Measurements from ENCODE around the gene SOX1.

Gene SOX1

DNA sequence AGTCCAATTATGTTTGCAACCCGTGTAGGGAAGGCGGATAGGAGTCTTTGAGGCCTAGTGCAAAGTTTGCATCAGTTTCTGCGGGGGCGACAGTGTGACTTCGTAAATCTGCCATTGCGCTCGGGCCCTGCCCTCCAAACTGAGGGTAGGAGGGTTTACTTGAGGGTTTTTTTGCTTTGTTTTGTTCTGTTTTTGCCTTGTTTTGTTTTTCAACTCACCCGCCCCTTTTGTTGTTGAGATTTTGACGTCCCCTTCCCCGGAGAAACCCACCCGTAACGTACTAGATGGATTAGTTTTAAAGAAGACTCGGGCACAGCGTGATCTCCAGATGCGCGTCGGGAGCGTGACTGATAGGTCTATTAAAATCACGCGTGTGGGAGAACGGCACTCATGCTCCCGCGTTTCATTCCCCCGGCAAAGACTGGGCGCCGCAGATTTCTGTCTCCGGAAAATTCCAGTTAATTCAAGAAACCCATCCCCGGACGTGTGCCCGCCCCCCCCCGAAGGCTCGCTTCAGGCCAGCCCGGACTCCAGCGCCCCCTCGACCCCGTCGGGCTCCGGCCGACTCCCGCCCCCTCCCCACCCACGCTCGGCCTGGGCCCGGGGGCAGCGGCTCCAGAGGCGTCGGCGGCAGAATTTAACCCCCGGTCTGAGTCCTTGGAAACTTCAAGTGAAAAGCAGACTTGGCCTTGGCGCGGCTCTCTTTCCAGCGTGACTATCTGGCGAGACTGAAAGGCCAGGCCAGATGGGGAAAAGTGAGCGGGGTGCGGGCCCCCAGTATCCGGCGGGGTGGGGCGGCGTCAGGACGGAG lies 5.0 kb downstream of the SOX1 start:
- Mint-ChIP-seq H3K27ac (no peak overlapping the region), H3K4me1 (ENCODE audit: low read depth in 2 of 2) (no peaks in the 10 kb centered on the region), H3K36me3 (ENCODE audit: insufficient read depth) (peaks cover 3% of the 10 kb centered on the region), H3K9me3 (no peaks in the 10 kb centered on the region), H3K4me3 (no peak overlapping the region), H3K27me3 (peaks cover 64 to 72% of the 10 kb centered on the region in 2 donors)
- no peak for DNase-seq
- no peak for ATAC-seq (replicated peaks)

DNA sequence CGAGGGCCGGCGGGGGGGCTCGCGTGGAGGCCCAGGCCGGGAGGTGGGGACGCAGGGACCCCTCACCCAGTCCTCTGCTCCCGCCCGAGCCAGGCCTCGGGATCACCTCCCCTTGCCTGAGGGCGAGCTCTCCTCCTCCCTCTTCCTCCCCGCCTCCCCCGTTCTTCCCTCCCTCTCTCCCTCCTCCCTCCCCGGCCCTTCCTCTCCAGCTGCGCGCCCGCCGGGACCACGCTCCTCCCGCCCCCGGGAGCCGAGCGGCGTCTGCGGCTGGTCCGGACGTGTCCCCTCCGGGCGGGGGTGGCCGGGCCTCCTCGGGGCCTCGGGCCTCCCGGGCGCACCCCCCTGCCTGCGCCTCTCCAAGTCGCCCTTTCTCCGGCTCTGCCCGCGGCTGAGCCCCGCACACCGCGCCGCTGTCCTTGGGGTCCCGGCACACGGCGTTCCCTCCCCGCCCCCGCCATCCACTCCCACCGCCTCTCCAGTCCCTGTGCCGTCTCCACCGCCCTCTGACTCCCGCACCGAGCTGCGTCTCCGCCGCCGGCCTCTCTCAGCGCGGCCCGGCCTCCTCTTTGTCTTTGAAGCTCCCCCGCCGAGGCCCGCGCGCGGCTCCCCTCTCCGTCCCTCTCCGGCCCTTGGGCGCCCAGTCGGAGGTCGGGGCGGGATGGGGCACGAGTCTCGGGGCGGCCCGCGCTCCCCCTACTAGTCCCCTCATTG lies 5.7 kb downstream of the SOX1 start:
- no peak overlapping the region for H3K4me3 Mint-ChIP-seq
- no peak overlapping the region for H3K27ac Mint-ChIP-seq
- peaks cover 3% of the 10 kb centered on the region for H3K36me3 Mint-ChIP-seq (ENCODE audit: insufficient read depth)
- no peaks in the 10 kb centered on the region for H3K9me3 Mint-ChIP-seq
- H3K27me3 Mint-ChIP-seq, result peaks cover 66 to 72% of the 10 kb centered on the region in 2 donors
- ATAC-seq (replicated peaks) (no peak), DNase-seq (no peak)
- no peaks in the 10 kb centered on the region for H3K4me1 Mint-ChIP-seq (ENCODE audit: low read depth in 2 of 2)

DNA sequence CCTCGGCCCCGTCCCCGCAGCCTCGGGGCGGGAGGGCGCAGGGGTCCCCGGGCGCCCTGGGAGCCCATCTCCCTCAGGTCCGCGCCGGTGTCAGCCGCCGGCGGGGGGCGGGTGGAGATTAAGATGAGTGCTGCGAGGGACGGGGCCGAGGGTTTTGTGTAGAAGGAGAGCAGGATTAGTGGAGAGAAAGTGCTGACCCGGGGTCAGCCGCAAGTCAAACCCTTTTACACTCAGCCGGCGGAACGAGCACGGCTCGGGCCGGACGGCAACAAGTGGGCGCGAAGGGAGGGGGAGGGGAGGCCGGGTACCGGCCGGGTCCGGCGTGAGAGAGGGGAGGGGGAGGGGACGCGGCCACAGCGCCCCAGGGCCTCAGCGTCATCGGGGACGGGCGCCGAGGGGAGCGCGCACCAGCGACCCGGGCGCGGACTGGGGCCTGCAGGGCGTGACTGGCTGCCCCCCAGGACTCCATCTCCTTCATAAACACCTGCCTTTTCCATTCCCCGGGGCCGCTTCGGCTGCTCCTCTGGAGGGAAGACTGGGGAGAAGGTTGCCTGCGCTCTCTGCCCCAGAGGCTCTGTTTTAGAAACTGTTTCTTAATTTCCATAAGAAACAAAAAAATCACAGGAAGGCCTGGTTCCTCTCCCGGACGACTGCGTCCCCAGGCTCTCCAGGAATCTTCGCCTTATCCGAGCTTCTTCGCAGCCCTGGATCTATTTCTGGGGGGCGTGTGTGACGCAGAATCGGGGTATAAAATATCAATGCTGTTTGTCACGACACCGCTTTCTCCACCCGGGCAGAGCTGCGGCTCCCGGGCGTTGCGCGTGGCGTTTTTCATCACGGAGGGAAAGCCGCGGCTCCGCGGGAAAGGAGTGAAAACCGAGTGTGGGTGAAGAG lies 6.5 kb downstream of the SOX1 start:
- no peak for DNase-seq
- Mint-ChIP-seq H3K27ac (no peak overlapping the region), H3K9me3 (no peaks in the 10 kb centered on the region), H3K4me1 (ENCODE audit: low read depth in 2 of 2) (no peaks in the 10 kb centered on the region), H3K4me3 (no peak overlapping the region), H3K36me3 (ENCODE audit: insufficient read depth) (peaks cover 3% of the 10 kb centered on the region), H3K27me3 (peaks cover 66 to 72% of the 10 kb centered on the region in 2 donors)
- ATAC-seq (replicated peaks), result no peak

DNA sequence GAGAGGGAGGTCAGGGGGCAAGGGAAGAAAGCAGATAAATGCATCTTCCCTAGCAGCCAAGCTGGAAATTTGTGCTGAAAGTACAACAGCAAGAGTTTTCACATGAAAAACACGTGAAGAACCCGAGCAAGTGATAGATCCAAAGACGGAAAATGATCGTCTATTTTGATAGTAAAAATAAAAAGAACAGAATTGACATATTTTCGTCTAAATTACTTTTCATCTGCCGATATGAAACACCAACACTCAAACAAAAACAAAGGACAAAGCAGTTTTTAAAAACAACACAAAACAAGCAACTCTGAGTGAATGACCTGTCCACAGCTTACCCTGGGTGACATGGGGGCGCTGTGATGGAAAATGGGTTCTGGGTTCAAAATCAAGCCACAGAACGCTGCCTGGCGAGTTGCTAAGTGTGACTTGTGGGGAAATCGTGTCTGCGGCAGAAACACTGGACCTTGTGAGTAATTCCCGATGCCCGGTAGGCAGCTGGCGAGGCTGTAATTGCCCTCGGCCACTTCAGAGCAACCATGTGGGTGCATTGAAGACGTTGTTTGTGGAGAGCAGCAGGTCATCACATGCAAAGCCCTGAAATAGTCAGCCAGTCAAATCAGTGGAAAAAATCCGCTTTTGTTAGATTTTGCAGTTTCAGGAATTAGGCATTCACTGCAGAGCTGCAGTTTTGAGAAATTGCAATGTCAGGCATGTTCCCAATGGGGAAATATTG lies 7.4 kb downstream of the SOX1 start:
- H3K4me1 Mint-ChIP-seq (ENCODE audit: low read depth in 2 of 2), result no peaks in the 10 kb centered on the region
- H3K27me3 Mint-ChIP-seq, result peaks cover 61 to 67% of the 10 kb centered on the region in 2 donors
- no peaks in the 10 kb centered on the region for H3K9me3 Mint-ChIP-seq
- no peak overlapping the region for H3K4me3 Mint-ChIP-seq
- no peak for ATAC-seq (replicated peaks)
- no peak for DNase-seq
- no peak overlapping the region for H3K27ac Mint-ChIP-seq
- H3K36me3 Mint-ChIP-seq (ENCODE audit: insufficient read depth), result peaks cover 3% of the 10 kb centered on the region

DNA sequence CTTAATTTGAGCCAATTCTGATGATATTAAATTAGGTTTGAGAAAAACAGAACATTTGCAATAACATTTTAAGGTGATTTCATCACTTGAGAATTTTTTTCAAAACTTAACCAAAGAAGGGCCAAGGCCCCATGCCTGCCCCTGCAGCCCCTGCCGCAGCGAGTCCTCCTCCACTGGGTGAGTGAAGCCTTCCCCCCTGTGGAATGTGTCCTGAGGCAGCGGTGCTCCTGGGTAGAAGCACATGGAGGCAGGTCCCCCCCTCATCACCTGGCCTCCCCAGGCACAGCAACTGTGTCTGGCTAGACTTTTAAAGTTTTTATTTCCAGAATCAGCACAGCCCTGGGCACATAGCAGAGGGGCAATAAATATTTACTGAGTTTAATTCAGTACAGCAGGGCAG lies 10.8 kb downstream of the SOX1 start:
- H3K4me1 Mint-ChIP-seq (ENCODE audit: low read depth in 2 of 2), result no peaks in the 10 kb centered on the region
- peaks cover 38 to 40% of the 10 kb centered on the region in 2 donors for H3K27me3 Mint-ChIP-seq
- peaks cover 3% of the 10 kb centered on the region for H3K36me3 Mint-ChIP-seq (ENCODE audit: insufficient read depth)
- H3K9me3 Mint-ChIP-seq, result no peaks in the 10 kb centered on the region
- no peak overlapping the region for H3K27ac Mint-ChIP-seq
- no peak for DNase-seq
- no peak for ATAC-seq (replicated peaks)
- H3K4me3 Mint-ChIP-seq, result no peak overlapping the region

DNA sequence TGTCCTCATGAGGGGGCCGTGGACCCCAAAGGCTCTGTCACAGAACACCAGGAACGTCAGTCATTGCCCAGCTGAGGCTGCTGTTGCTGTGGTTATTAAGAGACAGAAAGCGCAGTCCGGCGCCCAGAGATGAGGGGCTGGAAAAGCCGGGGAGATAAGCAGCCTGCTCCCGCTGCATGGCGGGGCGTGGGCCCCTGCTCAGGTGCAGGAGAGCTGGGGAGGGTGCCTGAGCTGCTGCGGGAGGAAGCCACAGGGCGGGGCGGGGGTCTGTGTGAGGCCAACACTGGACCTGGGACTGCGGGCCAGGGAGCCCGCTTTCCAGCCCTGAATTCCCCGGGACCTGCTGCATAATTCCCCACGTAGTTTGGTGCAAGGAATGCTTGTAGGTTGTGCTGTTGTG lies 11.3 kb downstream of the SOX1 start:
- no peak for ATAC-seq (replicated peaks)
- no peaks in the 10 kb centered on the region for H3K4me1 Mint-ChIP-seq (ENCODE audit: low read depth in 2 of 2)
- no peaks in the 10 kb centered on the region for H3K9me3 Mint-ChIP-seq
- H3K27ac Mint-ChIP-seq, result no peak overlapping the region
- peaks cover 3% of the 10 kb centered on the region for H3K36me3 Mint-ChIP-seq (ENCODE audit: insufficient read depth)
- DNase-seq, result no peak
- H3K27me3 Mint-ChIP-seq, result peaks cover 37 to 40% of the 10 kb centered on the region in 2 donors
- H3K4me3 Mint-ChIP-seq, result no peak overlapping the region

DNA sequence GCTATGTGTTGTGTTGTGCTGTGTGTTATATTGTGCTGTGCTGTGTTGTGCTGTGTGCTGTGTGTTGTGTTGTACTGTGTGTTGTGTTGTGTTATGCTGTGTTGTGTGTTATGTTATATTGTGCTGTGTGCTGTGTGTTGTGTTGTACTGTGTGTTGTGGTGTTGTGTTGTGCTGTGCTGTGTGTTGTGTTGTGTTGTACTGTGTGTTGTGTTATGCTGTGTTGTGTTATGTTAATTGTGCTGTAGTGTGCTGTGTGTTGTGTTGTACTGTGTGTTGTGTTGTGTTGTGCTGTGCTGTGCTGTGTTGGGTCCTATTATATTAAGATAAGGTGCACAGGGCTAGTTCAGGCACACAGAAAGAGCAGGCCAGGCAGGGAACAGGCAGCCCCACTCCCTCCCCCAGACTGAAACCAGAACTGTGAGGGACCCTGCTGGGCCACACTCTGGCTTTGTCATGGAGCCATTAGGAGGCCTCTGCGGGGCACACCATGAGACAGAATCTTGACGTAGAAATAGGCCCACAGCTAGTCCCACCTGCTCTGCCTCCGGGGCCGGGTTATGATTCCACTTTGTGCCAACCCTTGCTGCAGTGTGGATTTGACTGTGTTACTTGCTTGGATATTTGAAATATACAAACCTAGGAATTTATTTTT lies 12.1 kb downstream of the SOX1 start:
- ATAC-seq (replicated peaks) (no peak), DNase-seq (no peak)
- peaks cover 0 to 5% of the 10 kb centered on the region in 2 donors for H3K9me3 Mint-ChIP-seq
- H3K4me1 Mint-ChIP-seq (ENCODE audit: low read depth in 2 of 2), result no peaks in the 10 kb centered on the region
- H3K27me3 Mint-ChIP-seq, result peaks cover 30 to 35% of the 10 kb centered on the region in 2 donors
- H3K36me3 Mint-ChIP-seq (ENCODE audit: insufficient read depth), result peaks cover 3% of the 10 kb centered on the region
- no peak overlapping the region for H3K27ac Mint-ChIP-seq
- H3K4me3 Mint-ChIP-seq, result no peak overlapping the region

DNA sequence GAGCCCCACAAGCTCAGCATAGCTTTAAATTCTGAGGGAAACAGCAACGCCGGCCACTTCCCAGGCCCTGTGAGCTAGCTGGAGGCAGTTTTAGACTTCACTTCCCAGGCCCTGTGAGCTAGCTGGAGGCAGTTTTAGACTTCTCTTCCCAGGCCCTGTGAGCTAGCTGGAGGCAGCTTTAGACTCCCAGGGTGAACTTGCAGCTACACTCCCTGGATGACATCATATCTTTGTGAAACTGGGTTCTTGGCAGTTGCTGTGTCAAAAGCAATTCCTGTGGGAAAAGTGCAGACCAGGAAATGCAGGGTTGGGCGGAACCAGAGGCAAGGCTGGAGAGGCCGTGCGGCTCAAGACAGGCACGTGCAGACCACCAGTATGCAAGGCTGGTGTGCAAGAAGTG lies 12.7 kb downstream of the SOX1 start:
- no peak overlapping the region for H3K27ac Mint-ChIP-seq
- peaks cover 2 to 12% of the 10 kb centered on the region in 2 donors for H3K9me3 Mint-ChIP-seq
- no peaks in the 10 kb centered on the region for H3K4me1 Mint-ChIP-seq (ENCODE audit: low read depth in 2 of 2)
- no peak overlapping the region for H3K4me3 Mint-ChIP-seq
- ATAC-seq (replicated peaks) (no peak), DNase-seq (no peak)
- H3K27me3 Mint-ChIP-seq, result peaks cover 23 to 28% of the 10 kb centered on the region in 2 donors
- H3K36me3 Mint-ChIP-seq (ENCODE audit: insufficient read depth), result no peaks in the 10 kb centered on the region

DNA sequence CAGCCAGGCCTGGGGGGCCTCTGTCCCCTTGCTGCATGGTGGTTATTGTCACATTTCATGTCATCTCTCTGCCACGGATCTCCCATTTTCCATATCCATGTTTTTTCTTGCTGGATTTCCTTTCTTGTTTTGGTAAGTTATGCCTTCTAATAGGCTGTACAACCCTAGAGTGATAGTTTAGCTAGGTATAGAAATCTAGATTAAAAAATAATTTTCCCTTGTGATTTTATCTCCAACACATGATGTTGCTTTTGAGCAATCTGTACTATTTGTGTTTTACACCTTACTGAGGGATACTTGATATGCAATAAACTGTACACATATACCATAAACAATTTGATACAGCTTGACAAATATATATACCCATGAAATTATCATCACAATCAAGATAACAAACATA lies 17.0 kb downstream of the SOX1 start:
- no peak overlapping the region for H3K27ac Mint-ChIP-seq
- peaks cover 3 to 19% of the 10 kb centered on the region in 2 donors for H3K9me3 Mint-ChIP-seq
- H3K27me3 Mint-ChIP-seq, result peaks cover 15 to 21% of the 10 kb centered on the region in 2 donors
- H3K4me3 Mint-ChIP-seq, result no peak overlapping the region
- H3K36me3 Mint-ChIP-seq (ENCODE audit: insufficient read depth), result no peaks in the 10 kb centered on the region
- ATAC-seq (replicated peaks) (no peak), DNase-seq (no peak)
- no peaks in the 10 kb centered on the region for H3K4me1 Mint-ChIP-seq (ENCODE audit: low read depth in 2 of 2)

DNA sequence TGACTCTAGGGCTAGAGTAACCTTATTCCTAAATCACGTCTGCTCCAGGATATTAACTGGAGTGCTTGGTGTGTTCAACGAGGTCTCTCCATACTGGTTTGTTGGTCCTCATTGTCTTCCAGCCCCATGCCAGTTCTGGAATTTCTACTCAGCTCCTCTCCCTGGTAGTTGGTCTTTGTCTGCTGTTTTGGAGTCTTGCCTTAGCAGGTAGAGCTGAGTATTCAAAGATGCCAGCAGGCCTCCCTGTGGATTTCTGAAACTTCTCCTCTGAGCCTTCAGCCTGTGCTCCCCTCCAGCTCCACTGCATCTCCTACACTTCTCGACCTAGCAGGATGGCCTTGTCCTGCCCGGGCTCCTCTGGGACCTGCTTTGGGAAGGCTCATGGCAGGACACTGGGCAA lies 25.5 kb downstream of the SOX1 start:
- Mint-ChIP-seq H3K27me3 (peaks cover 24 to 43% of the 10 kb centered on the region in 2 donors), H3K4me3 (no peak overlapping the region), H3K27ac (no peak overlapping the region), H3K4me1 (ENCODE audit: low read depth in 2 of 2) (no peaks in the 10 kb centered on the region), H3K9me3 (peaks cover 0 to 2% of the 10 kb centered on the region in 2 donors), H3K36me3 (ENCODE audit: insufficient read depth) (no peaks in the 10 kb centered on the region)
- ATAC-seq (replicated peaks), result no peak
- no peak for DNase-seq

DNA sequence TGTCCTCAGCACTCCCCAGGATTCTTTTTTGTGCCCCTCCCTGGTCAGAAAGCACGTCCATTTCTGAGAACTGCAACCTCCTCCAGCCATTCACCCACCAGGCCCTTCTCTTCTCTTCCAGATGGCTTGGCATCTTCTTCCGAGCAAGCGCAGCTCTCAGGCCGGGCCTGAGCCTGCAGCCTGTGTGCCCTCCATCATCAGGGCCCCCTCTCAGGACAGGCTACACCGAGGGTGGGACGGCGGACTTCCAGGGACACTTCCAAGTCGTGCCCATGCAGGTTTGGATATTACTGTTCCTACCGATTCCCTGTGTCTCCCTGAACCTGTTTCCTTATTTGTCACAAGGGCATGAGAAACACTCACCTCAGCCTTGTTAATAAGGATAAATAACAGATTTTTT lies 28.4 kb downstream of the SOX1 start:
- Mint-ChIP-seq H3K9me3 (peaks cover 0 to 2% of the 10 kb centered on the region in 2 donors), H3K4me3 (no peak overlapping the region), H3K27ac (no peak overlapping the region), H3K27me3 (peaks cover 15 to 50% of the 10 kb centered on the region in 2 donors), H3K36me3 (ENCODE audit: insufficient read depth) (no peaks in the 10 kb centered on the region), H3K4me1 (ENCODE audit: low read depth in 2 of 2) (no peaks in the 10 kb centered on the region)
- DNase-seq (no peak), ATAC-seq (replicated peaks) (no peak)

DNA sequence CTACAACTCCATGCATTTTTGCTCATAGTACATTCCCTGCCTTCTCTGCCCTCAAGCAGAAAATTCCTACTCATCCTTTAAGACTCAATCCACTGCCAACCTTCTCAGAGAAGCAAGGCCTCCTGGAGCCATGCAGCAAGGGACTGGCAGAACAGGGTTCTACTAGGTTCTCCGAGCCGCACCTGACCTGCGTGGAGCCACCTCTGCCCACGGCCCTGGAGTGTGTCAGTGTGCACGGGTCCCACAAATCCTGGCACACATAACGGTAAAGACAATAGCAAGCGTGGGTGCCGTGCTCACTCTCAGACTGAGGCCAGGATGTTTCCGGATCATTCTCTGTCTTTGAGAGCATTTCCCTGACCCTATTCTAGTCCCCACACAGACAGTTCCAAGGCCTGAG lies 30.0 kb downstream of the SOX1 start:
- ATAC-seq (replicated peaks), result no peak
- Mint-ChIP-seq H3K36me3 (ENCODE audit: insufficient read depth) (no peaks in the 10 kb centered on the region), H3K4me1 (ENCODE audit: low read depth in 2 of 2) (no peaks in the 10 kb centered on the region), H3K9me3 (peaks cover 0 to 2% of the 10 kb centered on the region in 2 donors), H3K27ac (no peak overlapping the region), H3K4me3 (no peak overlapping the region), H3K27me3 (peaks cover 27 to 67% of the 10 kb centered on the region in 2 donors)
- no peak for DNase-seq
